Measurements from ENCODE around the gene MED16.
"Not testable (repeated sequence)": the region's sequence is repeated elsewhere in the genome, so short reads cannot be mapped to it uniquely, and the experiment has no call there.

The MED16 gene

DNA sequence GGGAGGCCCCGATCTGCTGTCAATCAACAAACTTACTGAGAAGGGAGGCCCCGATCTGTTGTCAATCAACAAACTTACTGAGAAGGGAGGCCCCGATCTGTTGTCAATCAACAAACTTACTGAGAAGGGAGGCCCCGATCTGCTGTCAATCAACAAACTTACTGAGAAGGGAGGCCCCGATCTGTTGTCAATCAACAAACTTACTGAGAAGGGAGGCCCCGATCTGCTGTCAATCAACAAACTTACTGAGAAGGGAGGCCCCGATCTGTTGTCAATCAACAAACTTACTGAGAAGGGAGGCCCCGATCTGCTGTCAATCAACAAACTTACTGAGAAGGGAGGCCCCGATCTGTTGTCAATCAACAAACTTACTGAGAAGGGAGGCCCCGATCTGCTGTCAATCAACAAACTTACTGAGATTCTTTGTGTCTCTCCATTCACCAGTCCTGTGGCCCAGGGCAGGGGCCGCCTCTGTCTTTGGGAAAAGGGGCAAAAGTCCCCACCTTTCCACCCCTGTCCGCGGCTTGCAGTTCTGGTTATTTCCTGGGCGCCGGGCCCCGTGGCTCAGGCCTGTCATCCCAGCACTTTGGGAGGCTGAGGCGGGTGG is 39.3 kb downstream of the MED16 start:
- not testable (repeated sequence) for DNase-seq (ENCODE audit: low read depth, low spot score)

DNA sequence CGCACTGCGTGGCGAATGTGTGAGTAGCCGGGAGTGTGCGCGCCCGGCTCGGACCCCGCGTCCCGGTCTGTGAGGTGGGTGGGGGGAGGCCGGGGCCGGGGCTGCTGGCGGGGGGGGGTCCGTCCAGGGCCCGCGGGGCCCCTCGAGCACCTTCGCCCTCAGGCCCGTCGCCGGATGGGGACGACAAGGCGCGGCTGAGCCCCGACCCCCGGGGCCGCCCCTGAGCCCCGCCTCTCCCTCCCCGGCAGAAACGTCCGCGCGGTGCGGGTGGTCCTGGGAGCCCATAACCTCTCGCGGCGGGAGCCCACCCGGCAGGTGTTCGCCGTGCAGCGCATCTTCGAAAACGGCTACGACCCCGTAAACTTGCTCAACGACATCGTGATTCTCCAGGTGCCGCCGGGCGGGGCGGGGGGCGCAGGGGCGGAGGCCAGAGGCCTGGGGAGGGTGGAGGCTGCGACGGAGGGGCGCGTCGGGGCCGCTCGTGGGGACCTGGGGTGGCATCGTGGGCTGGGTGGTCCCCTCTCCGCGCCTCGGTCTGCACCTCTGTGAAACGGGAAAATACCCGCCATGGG is 39.9 kb downstream of the MED16 start:
- DNase-seq (ENCODE audit: low read depth, low spot score) = no peak

DNA sequence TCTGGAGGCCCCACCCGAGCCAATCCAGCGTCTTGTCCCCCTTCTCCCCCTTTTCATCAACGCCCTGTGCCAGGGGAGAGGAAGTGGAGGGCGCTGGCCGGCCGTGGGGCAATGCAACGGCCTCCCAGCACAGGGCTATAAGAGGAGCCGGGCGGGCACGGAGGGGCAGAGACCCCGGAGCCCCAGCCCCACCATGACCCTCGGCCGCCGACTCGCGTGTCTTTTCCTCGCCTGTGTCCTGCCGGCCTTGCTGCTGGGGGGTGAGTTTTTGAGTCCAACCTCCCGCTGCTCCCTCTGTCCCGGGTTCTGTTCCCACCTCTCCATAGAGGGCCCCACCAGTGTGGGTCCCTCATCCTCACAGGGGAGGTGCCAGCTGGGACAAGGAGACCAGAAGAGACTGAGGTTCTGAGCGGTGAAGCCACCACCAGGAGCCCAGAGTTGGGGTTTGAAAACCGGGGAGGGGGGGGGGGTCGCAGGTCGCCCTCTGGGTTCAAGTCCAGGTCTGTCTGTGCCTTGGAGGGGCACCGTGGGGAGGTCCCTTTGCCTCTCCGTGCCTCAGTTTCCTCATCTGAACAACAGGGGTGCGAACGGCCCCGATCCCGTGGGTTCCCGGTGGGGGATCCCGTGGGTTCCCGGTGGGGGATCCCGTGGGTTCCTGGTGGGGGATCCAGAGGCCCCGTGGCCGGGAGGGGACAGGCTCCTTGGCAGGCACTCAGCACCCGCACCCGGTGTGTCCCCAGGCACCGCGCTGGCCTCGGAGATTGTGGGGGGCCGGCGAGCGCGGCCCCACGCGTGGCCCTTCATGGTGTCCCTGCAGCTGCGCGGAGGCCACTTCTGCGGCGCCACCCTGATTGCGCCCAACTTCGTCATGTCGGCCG is 40.6 kb downstream of the MED16 start, which contains the start of gene ELANE:
TSS of gene ELANE (plus strand) at position 168 of the 878 bp plus-strand sequence. CDS start at position 194, 26 bp downstream.
- DNase-seq (ENCODE audit: low read depth, low spot score) = no peak

DNA sequence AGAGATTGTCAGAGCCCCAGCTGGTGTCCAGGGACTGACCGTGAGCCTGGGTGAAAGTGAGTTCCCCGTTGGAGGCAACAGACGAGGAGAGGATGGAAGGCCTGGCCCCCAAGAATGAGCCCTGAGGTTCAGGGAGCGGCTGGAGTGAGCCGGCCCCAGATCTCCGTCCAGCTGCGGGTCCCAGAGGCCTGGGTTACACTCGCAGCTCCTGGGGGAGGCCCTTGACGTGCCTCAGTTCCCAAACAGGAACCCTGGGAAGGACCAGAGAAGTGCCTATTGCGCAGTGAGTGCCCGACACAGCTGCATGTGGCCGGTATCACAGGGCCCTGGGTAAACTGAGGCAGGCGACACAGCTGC is 42.0 kb downstream of the MED16 start:
- no peak for DNase-seq (ENCODE audit: low read depth, low spot score)

DNA sequence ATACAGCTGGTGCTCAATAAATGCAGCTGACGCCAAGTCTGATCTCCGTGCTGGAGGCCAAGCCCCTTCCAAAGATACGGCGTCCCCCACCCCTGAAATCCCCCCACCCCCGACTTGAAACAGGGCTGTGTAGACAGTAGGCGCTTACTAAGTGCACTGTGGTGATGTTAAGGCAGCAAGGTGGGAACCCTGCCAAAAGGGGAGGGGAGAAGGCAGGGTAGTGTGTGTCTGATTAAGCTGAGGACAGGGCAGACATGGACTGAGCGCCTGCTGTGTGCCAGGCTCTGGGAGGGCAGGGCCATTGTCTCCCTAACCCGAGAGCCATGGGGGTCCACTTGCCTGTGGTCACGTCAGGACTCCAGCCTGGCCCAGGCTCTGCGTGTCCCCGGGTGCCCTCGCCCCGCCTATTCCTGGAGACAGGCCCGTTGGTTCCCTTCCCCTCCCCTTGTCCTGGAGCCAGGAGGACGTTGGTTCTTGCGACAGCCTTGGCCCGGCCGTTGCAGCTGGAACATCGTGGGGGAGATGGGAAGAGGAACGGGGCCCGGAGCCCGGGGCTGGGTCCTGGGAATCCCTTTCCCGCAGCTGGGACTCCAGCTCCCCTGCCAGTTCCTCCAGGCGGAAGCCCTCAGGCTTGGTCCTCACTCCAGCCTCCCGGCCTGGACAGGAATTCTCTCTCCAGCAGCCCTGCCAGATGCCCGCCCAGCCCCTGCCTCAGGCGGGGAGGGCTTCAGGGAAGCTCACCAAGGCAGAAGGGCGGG is 42.6 kb downstream of the MED16 start:
- no peak for DNase-seq (ENCODE audit: low read depth, low spot score)

DNA sequence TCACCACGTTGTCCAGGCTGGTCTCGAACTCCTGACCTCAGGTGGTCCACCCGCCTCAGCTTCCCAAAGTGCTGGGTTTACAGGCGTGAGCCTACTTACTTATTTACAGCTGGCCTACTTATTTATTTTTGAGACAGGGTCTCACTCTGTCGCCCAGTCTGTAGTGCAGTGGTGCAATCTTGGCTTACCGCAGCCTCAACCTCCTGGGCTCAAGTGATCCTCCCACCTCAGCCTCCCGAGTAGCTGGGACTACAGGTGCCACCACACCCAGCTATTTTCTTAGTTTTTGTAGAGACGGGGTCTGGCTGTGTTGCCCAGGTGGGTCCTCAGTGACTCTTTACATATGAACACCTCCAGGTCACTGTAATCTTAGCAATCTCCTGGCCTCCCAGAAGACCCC is 43.8 kb downstream of the MED16 start:
- not testable (repeated sequence) for DNase-seq (ENCODE audit: low read depth, low spot score)

DNA sequence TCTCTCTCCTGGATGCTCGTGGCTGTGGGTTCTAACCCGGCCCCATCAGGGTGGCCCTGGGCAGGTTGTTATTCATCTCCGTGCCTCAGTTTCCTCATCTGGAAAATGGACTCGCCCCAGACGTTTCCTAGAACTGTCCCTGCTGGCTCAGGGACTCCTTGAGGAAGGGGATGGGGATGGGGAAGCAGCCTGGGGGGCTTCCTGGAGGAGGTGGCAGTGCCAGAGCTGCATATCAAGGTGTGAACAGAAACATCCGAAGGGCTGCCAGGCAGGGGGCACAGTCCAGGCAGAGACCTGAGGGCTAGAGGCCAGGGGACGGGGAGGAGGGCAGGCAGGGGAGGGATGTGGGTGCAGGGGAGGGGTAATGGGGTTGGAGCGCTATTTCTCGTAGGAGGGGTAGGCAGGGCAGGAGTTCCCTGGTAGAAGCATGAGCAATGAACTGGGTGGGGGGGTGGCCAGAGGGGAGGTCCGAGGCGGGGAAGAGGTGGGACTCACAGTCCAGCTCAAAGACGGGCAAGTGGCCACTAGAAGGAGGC is 44.5 kb downstream of the MED16 start:
- no peak for DNase-seq (ENCODE audit: low read depth, low spot score)

DNA sequence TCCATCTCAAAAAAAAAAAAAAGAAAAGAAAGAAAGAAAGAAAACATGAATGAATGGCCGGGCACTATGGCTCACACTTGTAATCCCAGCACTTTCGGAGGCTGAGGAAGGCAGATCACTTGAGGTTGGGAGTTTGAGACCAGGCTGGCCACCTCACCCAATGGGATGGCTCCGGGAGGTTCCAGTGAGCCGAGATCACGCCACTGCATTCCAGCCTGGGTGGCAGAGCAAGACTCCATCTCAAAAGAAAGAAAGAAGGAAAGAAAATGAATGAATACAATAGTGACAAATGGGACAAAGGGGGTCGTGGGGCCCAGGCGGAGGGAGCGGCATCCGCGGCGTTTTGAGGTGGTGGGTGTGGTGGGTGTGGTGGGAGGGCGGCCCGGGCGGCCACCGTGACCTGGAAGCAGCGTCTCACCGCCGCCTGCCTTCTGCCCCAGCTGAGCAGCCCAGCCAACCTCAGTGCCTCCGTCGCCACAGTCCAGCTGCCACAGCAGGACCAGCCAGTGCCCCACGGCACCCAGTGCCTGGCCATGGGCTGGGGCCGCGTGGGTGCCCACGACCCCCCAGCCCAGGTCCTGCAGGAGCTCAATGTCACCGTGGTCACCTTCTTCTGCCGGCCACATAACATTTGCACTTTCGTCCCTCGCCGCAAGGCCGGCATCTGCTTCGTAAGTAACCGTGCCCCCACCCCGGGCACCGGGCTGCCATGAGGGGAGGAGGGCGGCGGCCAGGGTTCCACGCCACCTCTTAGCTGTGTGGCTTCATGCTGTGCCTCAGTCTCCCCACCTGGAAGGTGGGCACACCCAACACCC is 47.1 kb downstream of the MED16 start:
- no peak for DNase-seq (ENCODE audit: low read depth, low spot score)

DNA sequence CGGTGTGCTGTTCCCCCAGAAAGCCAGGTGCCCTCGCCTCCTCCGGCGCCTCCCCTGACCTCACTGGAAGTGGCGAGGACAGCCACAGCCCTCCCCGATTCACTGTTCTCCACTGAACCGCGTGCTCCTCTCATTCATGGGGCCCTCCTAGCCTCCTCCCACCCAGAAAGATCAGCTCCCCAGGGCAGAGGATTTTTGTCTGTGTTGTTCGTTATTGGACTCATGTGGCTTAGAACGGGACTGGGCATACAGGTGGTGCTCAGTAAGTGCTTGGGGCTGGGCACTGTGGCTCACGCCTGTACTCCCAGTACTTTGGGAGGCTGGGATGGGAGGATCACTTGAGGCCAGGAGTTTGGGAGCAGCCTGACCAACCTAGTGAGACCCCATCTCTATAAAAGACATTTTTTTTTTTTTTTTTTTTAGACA is 48.4 kb downstream of the MED16 start:
- no peak for DNase-seq (ENCODE audit: low read depth, low spot score)

DNA sequence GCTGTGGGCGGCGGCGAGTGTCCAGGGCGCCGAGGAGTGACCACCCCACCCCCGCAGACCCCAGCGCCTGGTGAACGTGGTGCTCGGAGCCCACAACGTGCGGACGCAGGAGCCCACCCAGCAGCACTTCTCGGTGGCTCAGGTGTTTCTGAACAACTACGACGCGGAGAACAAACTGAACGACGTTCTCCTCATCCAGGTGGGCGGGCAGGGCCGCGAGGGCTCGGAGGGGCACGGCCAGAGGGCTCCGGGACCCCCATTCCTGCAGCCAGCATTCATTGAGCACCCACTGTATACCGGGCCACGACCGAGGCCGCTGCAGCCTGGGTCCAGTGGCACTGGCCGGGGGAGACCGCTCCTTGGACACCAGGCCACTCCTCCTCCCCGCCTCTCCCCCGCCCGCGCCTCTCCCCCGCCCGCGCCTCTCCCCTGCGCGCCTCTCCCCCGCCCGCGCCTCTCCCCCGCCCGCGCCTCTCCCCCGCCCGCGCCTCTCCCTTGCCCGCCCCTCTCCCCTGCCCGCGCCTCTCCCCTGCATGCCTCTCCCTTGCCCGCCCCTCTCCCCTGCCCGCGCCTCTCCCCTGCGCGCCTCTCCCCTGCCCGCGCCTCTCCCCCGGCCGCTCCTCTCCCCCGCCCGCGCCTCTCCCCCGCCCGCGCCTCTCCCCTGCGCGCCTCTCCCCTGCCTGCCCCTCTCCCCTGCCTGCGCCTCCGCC is 49.0 kb downstream of the MED16 start:
- DNase-seq (ENCODE audit: low read depth, low spot score) = no peak

DNA sequence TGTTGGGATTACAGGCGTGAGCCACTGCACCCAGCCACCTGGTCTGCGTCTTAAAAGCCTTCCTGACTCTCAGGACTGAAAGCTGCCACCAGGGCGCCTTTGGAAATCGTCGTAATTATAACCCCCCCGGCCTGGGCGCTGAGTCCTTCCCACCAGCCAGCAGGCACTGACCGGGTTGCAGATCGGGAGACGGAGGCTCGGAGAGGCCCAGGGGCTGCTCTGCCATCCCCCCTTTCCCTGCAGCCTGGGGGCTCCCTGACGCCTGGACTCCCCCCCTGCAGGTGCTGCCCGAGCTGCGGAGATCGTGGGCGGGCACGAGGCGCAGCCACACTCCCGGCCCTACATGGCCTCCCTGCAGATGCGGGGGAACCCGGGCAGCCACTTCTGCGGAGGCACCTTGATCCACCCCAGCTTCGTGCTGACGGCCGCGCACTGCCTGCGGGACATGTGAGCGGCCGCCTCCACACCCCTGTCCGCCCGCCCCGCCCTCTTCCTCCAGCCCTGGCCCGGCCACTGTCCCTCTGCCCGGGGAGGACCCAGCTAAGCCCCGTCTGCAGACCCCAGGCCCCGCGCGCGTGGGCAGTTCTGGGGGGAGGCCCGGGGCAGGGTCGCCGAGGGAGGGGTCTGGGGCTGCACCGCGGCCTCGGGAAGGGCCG is 49.7 kb downstream of the MED16 start:
- DNase-seq (ENCODE audit: low read depth, low spot score) = no peak

DNA sequence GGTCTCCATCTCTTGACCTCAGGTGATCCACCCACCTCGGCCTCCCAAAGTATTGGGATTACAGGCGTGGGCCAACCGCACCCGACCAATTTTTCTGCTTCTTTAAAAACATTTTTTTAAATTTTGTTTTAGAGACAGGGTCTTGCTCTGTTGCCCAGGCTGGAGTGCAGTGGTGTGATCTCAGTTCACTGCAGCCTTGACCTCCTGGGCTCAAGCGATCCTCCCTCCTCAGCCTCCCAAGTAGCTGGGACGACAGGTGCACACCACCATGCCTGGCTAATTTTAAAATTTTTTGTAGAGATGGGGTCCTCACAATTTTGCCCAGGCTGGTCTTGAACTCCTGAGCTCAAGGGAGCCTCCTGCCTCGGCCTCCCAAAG is 50.2 kb downstream of the MED16 start:
- DNase-seq (ENCODE audit: low read depth, low spot score) = not testable (repeated sequence)

DNA sequence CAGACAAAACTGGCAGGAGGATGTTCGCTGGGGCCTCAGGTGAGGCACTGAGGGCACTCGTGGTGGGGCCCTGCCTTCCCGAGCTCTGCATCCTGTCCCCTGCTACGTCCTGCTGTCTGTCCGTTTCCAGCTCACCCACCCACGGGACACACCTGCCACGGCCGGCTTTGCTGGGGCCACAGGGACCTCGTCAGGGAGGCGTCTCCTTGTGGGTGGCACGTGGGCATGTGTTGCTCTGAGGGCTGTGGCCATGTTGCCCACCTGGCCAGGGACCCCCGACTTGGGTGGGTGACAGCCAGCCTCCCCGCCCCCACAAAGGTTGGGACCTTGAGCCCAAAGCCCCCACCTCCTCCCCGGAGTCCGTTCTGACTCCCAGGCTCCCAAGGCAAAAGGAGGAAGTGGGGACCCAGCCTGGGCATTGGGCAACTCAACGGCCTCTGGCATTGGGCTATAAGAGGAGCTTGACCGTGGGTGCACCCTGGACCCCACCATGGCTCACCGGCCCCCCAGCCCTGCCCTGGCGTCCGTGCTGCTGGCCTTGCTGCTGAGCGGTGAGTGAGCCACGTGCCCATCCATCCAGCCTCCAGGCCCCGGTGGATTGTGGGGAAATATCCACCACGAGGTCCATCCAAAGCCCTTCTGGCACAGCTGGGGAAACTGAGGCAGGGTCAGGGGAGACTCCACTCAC is 52.3 kb downstream of the MED16 start, which contains the start of gene PRTN3:
TSS of gene PRTN3 (plus strand) at position 481 of the 688 bp plus-strand sequence. CDS start at position 491, 10 bp downstream.
- no peak for DNase-seq (ENCODE audit: low read depth, low spot score)

DNA sequence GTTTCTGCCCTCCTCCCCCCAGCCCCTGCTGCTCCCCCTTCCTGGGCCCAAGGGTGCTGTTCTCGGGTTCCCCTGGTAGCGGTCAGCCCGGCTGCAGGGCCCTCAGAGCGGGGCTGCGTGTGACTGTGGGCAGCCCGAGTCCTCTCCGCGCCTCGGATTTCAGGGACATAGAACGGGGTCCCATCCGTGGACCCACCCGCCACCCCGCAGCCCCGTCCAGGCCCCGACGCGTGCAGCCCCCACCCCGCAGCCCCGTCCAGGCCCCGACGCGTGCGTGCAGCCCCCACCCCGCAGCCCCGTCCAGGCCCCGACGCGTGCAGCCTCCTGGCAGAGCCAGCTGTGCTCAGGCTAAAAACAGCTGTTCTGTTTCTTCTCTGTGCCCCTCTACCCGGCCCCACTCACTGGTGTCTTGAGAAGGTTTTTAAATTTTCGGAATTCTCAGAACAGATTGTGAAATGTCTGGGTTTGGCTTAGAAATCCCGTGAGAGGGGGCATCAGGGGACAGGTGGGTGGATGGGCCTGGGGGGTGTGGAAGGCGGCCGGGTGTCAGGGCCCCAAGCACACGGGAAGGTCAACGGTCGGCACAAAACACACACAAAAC is 57.7 kb downstream of the MED16 start:
- no peak for DNase-seq (ENCODE audit: low read depth, low spot score)

DNA sequence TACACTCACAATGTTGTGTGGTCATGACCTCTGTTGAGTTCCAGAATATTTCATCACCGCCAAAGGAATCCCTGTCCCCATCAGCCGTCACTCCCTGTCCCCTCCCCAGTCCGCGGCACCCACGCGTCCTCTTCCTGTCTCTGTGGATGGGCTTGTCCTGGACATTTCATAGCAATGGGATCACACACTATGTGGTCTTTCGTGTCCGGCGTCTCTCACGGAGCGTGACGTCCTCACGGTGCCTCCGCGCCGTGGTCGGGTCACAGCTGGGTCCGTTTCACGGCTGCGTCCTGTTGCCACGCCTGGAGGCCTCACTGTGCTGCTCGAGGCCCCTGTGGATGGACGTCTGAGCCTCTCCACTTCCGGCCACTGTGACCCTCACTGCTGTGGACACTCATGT is 58.8 kb downstream of the MED16 start:
- no peak for DNase-seq (ENCODE audit: low read depth, low spot score)

DNA sequence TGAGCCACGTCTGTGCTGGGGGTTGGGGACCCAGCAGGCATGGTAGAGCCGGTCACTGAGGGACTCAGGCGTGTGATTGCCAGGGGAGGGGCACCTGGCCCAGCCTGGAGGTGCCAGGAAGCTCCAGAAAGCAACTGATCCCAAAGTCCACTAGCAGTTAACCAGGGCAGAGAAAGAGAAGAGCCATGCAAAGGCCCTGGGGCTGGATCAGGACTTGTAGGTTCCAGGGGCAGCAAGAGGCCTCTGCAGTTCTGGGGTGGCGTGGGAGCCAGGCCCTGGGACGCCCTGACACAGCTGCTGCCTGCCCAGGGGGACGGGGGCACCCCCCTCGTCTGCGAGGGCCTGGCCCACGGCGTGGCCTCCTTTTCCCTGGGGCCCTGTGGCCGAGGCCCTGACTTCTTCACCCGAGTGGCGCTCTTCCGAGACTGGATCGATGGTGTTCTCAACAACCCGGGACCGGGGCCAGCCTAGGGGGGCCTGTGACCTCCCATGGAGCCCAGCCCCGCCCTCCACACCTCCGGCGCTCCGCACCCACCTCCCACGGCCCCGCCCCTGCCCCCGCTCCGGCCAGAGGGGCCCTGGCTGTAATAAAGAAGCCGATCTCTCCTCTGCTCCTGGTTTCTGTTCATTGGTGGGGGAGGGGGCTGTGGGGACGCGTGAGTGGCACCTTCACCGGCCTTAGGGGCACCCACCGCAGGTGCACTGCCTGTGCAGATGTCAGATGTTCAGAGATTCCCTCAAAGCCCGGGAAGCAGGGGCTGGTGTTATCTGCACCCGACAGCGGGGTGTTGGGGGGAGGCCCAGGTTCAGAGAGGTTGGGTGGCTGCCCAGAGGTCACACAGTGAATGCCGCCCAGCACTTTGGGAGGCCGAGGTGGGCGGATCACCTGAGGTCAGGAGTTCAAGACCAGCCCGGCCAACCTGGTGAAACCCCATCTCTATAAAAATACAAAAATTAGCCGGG is 61.3 kb downstream of the MED16 start:
- no peak for DNase-seq (ENCODE audit: low read depth, low spot score)

DNA sequence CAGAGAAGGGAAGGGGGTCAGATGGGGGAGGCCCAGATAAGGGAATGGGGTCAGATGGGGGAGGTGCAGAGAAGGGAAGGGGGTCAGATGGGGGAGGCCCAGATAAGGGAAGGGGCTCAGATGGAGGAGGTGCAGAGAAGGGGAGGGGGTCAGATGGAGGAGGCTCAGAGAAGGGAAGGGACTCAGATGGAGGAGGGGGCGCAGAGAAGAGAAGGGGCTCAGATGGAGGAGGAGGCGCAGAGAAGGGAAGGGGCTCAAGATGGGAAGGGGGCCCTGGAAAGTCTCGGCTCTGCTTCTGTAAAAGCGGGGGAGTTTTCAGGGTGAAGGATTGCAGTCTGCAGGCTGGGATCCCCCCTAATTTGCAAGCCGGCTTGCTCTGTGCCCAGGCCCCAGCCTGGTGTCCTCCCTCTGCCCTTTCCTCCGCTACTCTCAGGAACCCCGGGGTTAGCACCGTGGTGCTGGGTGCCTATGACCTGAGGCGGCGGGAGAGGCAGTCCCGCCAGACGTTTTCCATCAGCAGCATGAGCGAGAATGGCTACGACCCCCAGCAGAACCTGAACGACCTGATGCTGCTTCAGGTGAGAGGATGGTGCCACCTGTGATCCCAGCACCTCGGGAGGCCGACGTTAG is 63.7 kb downstream of the MED16 start:
- DNase-seq (ENCODE audit: low read depth, low spot score) = no peak
